HG02571 (cell line): ENCODE results near the gene TUFM.
"Not testable (repeated sequence)": the region's sequence is repeated elsewhere in the genome, so short reads cannot be mapped to it uniquely, and the experiment has no call there.

ENCODE experiments used
- ATAC-seq: cut with Tn5 transposase; IDR thresholded peaks from one replicate; pipeline ENCODE4 v1.9.1; 2021; ENCODE audit warnings: mild to moderate bottlenecking, moderate library complexity; ENCODE audit not compliant: unreplicated experiment

Gene TUFM

DNA sequence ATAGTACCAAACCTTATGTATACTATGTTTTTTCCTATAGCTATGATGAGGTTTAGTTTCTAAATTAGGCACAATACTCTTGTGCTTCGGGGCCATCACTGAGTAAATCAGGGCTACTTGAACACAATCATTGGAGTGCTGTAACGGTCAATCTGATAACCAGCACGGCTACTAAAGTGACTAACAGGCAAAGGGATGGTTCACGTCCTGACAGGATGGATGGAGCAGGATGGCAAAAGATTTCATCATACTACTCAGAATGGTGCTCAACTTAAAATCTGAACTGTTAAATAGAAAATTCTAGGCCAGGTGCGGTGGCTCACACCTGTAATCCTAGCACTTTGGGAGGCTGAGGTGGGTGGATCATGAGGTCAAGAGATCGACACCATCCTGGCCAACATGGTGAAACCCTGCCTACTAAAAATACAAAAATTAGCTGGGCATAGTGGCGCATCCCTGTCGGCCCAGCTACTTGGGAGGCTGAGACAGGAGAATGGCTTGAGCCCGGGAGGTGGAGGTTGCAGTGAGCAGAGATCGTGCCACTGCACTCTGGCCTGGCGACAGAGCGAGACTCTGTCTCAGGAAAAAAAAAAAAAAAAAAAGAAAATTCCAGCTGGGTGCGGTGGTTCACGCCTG is 7.0 kb downstream of the TUFM start:
- ATAC-seq = no peak

DNA sequence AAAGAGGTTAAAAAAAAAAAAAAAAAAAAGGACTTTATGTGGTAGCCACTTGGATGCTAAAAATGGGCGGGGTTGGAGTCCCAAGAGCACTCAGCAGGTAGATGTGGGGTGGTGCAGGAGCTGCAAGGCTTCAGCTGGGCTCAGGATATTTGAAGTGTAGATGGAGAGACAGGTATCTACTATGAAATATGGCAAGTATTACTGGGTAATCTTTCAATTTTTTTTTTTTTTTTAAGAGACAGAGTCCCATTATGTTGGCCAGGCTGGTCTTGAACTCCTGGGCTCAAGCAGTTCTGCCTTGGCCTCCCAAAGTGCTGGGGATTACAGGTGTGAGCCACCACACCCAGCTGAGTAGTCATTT is 7.6 kb downstream of the TUFM start:
- no peak for ATAC-seq

DNA sequence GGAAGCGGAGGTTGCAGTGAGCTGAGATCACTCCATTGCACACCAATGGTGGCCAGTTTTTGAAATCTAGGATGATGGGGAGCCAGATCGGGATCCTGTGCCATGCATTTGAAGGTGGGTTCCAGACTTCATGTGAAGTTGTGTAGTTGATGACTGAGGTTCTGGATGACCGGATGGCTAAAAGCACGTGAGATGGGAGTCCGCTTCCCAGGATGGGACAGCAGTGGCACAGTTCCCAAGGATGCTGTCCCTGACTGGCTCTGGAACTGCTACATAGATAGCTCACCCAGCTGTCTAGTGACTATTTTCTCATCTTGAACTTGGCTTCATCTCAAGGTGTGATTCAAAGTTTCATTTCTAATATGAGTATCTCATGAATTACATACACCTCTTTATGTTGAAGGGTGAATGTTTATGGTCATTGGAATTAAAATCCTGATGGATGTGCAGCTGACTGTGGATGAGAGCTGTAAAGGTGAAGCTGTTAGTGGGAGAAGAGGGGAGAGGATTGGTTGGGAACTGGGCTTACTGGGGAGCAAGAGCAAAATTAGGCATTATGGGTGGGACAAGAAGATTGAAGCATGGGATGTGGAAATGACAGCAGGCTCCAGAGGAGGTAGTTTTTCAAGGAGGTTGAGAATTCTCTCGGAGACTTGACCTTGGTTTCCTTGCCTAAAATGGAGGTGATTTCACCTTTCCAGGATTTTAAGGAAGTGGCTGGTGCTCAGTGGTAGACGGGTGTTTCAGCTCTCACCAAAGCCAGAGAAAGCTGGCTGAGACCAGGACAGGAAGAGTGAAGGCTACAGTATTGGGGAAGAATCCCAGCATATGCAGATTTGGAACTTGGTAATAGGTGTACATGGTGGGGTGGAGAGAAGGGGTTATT is 8.2 kb downstream of the TUFM start:
- ATAC-seq = no peak

DNA sequence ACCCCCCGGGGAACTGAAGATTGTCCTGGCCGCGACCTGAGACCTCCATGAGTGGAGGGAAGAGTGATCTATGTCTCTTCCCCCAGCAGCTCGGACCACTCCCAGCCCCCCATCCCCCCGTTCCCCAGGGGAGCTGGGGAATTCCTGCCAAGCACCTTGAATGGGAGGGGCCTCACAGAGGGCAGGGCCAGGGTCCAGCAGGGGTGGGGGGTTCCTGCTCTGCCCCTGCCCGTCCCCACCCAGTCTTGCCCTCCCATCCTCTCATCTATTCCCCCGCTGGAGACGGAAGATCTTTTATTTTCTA is 9.4 kb downstream of the TUFM start:
- ATAC-seq = no peak

DNA sequence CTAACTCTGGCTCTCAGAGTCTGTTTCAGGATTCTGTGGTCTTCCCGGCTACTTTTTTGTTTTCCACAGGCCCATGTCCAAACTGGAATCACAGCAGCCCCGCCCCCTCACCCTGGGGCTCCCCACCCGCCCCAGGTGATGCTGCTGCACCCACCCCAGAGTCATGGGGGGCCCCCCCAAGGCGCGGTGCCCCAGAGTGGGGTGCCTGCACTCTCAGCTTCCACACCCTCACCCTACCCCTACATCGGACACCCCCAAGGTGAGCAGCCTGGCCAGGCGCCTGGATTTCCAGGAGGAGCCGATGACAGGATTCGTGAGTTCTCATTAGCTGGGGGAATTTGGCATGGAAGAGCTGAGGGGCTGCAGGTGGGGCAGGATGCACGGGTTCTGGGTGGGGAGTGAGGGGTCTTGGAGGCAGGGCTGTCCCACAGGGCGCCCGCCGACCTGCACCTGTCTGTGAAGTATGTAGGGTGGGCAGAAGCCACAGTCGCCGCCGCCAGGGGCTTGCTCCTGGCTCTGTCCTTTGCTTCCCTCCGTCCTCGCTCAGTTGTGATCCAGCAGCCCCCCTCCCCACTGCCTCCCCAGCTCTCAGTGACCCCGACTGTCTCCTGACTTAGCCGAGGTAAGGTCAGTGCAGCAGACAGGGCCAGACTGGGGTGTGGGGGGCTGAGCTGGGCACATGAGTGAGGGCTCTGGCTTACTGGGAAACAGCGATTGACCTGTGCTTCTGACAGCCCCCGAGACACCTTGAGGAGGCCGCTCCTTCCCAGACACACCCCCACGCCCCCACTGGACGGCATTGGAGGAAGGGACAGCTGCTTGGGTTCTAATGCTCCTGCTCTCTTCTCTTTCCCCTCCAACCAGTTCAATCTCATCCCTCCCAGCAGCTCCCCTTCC is 10.0 kb downstream of the TUFM start:
- ATAC-seq = no peak

DNA sequence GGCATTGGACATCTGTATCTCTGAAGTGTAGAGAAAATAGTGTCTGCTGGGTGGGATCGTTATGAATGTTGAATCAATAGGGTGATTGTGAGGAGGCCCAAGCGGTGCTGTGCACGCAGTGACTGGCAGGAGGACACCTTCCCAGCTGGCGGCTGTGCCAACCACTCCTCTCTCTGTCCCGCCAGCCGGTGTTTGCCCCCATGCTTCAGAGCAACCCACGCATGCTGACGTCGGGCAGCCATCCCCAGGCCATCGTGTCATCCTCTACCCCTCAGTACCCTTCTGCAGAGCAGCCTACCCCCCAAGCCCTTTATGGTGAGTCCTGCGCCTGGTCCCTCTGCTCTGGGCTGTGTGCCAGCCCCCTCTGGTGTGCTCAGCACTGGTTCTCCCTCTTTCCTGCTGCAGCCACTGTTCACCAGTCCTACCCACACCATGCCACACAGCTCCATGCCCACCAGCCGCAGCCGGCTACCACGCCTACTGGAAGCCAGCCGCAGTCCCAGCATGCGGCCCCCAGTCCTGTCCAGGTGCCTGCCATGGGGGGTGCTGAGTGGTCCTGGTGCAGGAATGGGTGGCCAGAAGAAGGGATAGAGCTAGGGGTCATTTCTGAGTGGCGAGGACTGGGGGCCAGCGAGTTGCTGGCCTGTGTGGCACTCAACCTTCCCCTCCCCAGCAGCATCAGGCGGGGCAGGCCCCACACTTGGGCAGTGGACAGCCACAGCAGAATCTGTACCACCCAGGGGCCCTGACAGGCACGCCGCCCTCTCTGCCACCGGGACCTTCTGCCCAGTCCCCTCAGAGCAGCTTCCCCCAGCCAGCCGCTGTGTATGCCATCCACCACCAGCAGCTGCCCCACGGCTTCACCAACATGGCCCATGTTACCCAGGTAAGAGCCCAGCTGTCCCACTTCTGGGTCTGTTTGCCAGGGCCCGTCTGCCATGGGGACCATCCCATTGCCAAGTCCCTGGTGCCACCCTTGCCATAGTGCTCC is 11.0 kb downstream of the TUFM start:
- no peak for ATAC-seq

DNA sequence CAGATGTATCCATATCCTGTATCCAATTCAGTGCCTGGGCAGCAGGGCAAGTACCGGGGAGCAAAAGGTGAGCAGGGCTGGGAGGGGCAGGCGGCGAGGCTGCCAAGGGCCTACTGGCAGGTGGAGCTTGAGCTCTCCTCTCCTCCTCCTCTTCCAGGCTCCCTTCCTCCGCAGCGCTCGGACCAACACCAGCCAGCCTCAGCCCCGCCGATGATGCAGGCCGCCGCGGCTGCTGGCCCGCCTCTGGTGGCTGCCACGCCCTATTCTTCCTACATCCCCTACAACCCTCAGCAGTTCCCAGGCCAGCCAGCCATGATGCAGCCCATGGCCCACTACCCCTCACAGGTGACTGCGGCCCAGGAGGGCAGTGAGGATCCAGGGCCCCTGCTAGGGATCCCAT is 11.8 kb downstream of the TUFM start:
- no peak for ATAC-seq

DNA sequence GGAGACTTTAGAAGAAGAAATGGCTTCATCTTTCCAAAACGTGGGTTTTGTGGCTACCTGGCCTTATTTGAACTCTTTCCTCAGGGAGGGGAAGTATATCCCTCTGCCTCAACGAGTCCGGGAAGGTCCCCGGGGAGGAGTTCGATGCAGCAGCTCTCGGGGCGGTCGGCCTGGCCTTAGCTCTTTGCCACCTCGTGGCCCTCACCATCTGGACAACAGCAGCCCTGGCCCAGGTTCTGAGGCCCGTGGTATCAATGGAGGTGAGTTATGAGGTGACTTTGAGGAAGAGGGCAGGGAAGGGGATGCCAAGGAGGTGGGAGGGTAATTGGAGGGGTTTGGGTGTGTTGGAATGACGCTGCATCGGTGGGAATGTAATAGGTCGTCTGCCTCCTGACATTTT is 15.6 kb downstream of the TUFM start:
- no peak for ATAC-seq

DNA sequence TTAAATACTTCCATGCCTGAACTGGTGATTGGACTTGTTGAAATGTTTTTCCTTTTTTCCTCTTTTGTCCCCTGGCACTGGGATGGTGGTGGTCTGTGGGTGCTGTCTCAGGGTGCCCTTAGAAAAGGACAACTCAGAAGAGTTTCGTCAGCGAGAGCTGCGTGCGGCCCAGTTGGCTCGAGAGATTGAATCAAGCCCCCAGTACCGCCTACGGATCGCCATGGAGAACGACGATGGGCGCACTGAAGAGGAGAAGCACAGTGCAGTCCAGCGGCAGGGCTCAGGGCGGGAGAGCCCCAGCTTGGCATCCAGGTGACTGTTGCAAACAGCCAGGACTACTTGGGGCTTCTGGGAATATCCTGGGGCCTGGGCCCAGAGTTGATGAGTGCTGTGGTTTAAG is 16.4 kb downstream of the TUFM start:
- ATAC-seq = no peak

DNA sequence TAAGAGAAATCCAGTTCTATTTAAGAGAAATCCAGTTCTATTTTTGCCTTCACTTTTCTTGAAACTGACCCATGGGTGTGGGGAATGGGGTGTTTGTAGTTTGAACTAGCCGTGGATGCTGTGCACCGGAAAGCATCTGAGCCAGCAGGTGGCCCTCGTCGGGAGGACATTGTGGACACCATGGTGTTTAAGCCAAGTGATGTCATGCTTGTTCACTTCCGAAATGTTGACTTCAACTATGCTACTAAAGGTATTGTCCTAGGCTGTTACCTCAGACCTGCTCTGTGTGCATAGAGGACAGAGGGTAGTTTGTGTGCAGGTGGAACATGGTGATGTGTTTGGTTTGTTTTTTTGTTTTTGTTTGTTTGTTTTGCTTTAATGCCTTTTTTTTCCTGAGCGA is 20.0 kb downstream of the TUFM start:
- no peak for ATAC-seq

DNA sequence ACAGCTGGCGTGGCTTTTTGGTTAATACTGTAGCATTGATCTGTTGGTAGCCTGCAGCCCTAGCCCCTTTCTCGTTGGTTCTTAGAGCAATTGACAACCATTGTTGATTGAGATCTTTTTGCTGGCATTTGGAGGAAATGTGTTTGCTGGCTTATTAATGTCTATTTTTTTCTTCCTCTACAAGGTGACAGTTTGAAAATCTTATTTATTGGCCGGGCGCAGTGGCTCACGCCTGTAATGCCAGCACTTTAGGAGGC is 21.5 kb downstream of the TUFM start:
- ATAC-seq = no peak

DNA sequence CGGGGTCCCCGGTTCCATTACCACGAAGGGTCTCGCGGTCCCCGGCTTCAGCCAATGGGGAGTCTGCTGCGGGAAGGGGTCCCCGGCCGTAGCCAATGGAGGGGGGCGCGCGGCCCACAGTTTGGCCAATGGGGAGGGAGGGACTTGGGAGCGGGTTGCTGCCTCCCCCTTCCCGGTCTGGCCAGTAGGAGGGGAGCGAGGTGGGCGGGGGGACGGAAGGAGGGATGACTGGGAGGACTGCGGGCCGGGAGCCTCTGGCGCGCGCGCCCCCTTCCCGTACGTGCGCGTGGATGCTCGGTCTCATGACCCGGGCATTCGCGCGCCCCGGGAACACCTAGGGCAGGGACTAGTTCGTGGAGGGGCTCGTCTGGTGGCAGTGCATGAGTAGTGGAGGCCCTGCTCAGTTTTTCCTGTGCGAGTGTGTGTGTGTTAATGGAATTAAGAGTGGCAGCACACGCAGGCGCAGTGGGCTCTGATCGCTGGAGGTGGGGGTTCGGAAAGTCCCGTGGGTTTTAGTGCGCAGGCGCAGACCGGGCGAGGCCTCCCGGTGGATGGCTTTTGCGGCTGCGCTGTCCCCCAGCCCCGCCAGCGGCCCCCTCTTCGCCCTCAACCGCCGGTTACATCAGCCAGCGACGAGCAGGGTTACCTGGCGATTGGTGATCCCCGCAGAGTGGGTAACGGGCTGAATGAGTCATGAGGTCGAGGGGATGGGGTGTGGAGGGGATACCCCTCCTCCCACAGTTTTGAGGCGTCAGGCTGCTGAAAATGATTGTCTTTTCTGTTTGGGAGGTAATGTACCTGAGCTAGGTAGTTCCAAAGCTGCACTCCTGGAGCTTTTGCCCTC is 22.1 kb downstream of the TUFM start:
- peak; percentile 54 for ATAC-seq

DNA sequence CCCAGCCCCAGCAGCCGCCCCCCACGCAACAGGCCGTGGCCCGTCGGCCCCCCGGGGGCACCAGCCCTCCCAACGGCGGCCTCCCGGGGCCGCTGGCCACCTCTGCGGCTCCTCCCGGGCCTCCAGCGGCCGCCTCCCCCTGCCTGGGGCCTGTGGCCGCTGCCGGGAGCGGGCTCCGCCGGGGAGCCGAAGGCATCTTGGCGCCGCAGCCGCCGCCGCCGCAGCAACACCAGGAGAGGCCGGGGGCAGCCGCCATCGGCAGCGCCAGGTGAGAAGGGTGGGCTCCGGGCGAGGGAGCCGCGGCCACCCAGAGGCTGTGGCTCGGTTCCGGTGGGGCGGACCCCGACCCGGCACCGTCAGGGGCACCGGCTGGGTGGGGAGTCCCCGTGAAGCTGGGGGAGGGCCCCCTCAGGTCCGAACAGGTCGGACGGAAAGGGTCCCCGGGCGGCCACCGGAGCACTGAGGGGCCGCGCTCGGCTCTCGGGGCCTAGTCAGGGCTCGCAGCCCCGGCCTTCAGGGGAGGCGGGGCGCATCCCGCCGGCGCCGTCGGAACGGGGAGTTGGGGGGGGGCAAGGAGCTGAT is 22.8 kb downstream of the TUFM start:
- peak; percentile 15 for ATAC-seq

DNA sequence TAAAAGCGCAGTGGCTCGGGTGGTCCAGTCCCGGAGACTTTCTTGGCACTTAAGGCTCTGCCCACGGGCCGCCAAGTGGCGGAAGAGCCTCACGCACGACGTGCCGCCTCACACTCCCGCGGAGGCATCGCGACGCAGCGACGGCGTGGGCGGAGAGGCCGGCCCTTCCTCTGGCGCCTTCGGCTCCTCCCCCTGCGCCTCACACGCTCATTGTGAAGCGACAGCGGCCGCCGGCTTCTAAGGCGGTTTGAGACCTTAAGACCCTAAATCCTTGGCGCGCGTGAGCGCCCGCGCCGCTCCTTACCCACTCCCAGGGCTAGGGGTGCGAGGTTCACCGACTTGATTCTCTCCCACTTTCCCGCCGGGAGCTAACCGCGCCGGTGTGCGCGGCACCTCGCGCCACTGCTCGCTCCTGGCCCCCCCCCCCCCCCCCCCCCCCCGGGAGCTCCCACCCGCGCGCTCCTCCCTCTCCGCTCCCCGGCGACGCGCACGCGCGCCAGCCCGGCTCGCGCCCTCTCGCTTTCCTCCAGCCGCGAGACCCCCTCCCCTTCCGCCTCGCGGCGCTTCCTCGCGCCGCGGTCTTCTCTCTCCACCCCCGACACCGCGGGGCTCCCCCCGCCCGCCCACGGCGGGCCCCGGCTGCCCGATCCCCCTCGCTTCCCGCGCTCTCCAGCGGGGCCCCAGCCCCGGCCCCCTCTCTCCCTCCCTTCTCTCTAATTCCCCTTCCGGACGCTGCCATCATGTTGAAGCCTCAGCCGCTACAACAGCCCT is 23.4 kb downstream of the TUFM start, which contains the start of gene ATXN2L:
ATXN2L (plus strand) TSS at position 480 of the 771 bp plus-strand sequence; CDS start at position 741, 261 bp downstream.
- ATAC-seq = peak; percentile 36

DNA sequence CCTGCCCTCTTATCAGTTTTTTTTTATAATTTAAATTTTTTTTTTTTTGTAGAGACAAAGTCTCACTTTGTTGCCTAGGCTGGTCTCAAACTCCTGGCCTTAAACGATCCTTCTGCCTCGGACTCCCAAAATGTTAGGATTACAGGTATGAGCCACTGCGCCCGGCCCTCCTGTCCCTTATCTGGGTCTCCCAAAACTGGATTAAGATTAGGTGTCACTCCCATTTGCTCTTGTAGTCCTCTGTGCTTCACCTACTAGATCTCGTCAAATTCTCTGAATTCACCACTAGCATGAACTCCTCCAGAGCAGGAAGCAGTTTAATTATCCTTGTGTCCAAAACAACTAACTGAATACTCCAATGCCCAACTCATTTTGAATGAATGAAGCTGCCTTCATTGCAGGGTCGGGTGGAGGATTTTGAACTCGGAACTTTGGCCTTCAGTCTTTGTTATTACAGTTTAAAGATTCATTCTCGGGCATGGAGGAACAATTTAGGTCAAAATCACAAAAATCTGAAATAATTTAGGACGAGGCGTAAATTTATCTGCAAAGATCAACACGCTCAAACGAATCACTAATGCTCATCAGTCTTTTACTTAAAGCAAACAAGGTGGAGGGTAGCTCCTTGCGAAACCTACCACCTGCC is 24.2 kb downstream of the TUFM start:
- ATAC-seq = no peak

DNA sequence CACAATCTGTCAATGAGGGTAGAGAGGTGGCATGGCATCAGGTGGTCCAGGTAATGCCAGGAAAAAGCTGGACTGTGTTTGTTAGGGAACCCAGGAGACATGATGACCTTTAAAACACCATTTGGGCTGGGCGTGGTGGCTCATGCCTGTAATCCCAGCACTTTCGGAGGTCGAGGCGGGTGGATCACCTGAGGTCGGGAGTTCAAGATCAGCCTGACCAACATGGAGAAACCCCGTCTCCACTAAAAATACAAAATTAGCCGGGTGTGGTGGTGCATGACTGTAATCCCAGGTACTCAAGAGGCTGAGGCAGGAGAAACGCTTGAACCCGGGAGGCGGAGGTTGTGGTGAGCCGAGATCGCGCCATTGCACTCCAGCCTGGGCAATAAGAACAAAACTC is 25.6 kb downstream of the TUFM start:
- not testable (repeated sequence) for ATAC-seq

DNA sequence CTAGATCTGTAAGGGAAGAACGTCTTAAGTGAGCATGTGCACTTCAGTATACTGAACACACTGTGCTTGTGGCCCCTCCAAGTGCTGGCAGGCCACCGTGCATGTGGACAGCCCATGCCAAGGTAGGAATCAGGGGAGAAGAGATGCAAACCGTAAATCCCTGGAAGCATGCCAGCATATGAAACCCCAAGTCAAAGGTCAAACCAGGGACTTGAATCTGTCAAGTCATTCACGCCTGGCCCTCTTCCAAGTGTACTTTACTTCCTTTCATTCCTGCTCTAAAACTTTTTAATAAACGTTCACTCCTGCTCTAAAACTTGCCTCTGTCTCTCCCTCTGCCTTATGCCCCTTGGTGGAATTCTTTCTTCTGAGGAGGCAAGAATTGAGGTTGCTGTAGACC is 26.1 kb downstream of the TUFM start:
- ATAC-seq = no peak

DNA sequence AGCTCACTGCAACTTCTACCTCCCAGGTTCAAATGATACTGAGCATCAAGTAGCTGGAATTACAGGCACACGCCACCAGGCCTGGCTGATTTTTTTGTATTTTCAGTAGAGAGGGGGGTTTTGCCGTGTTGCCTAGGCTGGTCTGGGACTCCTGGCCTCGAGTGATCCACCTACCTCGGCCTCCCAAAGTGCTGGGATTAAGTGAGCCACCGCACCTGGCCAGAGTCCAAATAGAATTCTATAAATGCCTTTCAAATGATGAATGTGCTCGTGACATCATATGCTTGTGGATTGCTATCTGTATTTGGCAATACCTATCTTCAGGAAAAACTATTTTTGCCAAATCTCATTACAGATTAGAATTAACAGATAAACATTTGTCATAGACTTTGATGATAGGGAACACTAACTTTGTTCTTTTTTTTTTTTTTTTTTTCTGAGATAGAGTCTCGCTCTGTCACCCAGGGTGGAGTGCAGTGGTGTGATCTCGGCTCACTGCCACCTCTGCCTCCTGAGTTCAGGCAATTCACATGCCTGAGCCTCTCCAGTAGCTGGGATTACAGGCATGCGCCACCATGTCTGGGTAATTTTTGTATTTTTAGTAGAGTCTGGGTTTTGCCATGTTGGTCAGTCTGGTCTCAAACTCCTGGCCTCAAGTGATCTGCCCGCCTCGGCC is 38.6 kb downstream of the TUFM start:
- ATAC-seq = not testable (repeated sequence)
